ENCODE results near the gene IQCK.
"Not testable (repeated sequence)": the region's sequence is repeated elsewhere in the genome, so short reads cannot be mapped to it uniquely, and the experiment has no call there.

The IQCK gene, protein sequence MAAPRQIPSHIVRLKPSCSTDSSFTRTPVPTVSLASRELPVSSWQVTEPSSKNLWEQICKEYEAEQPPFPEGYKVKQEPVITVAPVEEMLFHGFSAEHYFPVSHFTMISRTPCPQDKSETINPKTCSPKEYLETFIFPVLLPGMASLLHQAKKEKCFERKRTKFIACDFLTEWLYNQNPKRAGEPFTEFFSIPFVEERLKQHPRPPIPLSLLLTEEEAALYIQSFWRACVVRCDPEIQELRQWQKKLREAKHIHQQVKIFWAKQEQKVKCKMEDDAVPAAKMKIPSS

DNA sequence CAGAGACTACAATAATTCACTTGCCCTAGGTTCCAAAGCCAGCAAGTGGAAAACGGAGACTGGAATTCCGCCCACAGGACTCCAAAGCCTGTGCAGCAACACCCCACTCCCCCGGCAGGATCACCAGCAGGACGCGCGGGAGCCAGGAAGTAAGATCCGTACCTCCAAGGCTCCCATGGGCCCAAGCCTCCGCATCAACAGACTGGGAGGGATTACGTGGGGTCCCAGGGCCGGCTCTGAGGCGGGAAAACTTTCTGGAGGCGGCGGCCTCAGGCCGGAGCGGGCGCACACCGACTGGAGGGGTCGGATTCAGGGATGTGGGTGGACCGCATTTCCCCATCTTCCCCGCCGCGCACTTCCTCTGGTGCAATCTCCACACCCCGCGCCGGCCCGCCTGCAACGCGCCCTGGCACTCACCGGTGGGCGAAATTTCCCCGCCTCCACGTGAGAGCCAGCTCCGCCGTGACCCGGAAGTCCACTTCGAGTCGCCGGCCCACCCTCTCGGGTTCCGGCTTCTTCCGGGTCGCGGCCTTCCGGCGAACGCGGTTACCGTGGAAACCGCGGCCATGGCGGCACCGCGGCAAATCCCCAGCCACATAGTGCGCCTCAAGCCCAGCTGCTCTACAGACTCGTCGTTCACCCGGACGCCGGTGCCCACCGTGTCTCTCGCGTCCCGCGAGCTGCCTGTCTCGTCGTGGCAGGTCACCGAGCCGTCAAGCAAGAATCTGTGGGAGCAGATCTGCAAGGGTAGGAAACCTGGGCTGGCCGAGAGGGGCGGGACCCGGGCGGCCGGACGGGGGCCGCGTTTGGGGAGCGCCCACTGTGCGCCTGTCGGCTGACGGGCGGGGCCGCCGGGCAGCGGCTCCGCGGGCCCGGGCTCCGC is at the start of gene IQCK, which contains the start of gene KNOP1:
IQCK (plus strand) TSS at position 531 of the 883 bp plus-strand sequence; CDS start at position 567, 36 bp downstream.
KNOP1 (minus strand) TSS at position 487 of the 883 bp plus-strand sequence. CDS start 3,192 bp downstream, outside the sequence.
- DNase-seq = peak; percentile 81 to 82

GRCh38 chr16:19672378-19672777 is 45.7 kb upstream of the IQCK start:
- no peak for DNase-seq

DNA sequence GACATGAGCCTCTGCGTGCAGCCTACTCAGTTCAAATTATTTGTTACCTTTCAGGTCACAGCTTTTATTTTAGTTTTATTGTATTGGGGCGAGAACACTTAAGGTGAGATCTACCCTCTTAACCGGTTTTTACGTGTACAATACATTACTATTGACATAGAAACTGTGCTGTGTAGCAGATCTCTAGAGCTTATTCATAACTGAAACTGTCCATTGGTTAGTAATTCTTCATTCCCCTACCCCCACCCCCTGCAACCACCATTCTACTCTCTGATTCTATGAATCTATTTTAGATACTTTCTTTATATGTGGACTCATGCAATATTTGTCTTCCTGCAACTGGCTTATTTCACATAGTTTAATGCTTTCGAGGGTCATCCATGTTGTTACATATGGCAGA is 43.6 kb upstream of the IQCK start:
- no peak for DNase-seq

- no peak for DNase-seq
These were observed 40.7 kb upstream of the IQCK start for GRCh38 chr16:19677402-19677801.

DNA sequence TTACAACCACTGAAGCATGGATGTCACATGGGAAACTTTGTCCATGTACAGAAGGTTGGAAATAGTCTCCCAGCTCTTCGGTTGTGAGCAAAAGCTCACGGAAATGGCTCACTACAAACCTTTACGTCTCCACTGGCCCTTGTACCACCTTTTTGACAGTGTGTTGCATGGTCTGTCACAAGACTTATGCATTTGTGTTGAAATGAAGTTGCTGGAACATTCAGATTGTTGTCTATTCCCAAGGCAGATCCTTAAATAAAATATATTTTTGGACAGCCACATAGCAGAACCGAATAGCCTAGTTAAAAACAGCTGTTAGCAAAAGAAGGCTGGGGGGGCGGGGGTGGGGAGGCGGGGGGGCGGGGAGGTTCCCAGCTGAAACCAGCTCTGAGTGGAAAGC is 39.3 kb upstream of the IQCK start:
- no peak for DNase-seq

DNA sequence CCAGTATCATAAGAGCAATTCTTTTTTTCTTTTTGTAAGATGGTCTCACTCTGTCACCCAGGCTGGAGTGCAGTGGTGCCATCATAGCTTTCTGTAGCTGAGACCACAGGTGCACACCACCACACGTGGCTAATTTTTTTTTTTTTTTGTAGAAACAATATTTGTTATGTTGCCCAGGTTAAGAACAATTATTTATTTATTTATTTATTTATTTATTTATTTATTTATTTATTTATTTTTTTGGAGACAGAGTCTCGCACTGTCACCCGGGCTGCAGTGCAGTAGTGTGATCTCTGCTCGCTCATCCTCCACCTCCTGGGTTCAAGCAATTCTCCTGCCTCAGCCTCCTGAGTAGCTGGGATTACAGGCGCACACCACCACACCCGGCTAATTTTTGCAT is 38.8 kb upstream of the IQCK start:
- not testable (repeated sequence) for DNase-seq

DNA sequence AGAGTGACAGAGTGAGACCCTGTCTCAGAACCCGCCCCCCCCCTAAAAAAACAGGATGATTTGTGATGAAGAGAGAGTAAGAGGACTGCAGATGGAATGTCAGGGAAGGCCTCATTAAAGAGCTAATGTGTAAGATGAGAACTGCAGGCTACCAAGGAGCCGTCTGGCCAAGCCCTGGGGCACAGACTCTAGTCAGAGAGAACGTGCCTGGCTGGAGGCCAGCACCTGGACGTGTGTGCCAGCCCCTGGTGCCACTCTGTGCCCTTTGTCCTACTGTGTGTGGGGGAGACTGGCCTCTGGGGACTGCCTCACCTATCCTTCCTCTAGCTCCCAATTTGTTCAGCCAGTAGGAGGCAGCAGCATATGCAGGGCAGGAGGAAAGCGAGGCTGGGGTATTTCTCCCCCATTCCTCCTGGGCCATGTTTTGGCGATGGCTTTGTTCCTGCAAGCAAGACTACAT is 37.2 kb upstream of the IQCK start:
- no peak for DNase-seq

- DNase-seq = no peak
These were observed 36.4 kb upstream of the IQCK start for GRCh38 chr16:19681637-19682036.

DNA sequence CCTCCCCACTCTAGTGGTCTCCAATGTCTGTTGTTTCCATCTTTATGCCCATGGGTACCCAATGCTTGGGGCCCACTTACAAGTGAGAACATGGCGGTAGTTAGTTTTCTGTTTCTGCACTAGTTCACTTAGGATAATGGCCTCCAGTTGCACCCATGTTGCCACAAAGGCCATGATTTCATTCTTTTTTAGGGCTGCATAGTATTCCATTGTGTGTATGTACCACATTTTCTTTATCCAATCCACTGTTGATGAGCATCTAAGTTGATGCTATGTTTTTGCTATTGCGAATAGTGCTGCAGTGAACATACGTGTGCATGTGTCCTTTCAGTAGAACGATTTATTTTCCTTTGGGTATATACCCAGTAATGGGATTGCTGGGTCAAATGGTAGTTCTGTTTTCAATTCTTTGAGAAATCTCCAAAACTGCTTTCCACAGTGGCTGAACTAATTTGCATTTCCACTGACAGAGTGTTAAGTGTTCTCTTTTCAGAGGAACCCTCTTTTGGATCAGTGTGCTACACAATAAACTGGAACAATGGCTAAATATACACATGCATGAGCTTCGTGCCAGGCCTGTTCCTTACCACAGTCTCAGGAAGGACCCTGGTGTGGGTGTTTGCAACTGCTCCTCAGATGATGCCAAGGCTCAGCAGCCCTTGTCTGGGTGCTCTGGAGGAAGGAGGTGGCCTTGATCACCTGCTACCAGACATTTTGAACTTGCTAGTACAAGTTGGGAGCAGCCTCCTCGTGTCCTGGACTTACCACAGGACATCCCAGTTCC is 34.4 kb upstream of the IQCK start:
- DNase-seq = no peak

GRCh38 chr16:19685176-19685575 is 32.9 kb upstream of the IQCK start:
- no peak for DNase-seq

DNA sequence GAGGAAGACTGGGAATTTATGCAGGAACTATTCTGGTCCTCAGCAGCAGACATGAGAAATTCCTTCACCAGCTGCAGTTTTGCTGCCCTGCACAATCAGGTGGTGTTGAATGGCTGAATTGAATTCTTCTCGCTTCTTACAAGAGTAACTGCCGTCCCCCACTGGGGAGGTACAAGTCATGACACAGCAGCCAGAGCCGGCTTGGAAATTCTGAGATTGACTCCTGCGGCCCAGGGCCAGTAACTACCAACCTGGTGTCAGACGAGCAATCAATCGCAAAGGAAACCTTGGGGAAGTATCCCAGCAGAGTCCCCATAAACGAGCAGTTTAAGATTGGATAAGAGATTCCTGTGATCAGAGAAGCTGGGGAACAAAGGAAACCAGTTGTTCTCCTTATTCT is 30.8 kb upstream of the IQCK start:
- DNase-seq = no peak

DNA sequence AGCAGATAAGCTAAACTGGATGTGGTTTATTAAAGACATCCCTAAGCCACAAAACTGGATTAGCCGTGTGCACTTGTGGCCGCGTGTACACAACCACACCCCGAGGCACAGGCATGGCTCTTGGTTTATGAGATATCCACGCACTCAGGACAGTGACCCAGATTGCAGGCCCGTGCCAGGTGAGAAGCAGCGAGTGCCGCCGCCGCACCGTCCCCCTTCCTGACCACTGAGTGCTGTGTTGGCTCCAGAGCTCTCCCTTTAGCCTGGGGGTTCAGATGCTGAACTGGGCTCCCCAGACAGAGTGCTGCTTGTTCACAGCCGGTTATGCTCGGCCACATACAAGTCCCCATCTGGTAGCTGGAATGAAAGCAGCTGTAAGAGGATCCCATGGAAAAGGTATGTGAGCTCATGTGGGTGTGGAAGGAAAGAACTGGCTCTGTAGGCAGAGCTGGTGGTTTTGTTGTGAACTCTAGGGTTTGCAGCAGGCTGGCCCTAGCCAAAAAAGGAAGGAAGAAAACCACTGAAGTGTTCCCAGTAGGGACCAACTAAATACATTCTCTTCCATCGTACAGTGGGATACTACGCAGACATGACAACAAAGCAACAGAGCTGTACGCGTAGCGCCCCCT is 29.6 kb upstream of the IQCK start:
- no peak for DNase-seq

DNA sequence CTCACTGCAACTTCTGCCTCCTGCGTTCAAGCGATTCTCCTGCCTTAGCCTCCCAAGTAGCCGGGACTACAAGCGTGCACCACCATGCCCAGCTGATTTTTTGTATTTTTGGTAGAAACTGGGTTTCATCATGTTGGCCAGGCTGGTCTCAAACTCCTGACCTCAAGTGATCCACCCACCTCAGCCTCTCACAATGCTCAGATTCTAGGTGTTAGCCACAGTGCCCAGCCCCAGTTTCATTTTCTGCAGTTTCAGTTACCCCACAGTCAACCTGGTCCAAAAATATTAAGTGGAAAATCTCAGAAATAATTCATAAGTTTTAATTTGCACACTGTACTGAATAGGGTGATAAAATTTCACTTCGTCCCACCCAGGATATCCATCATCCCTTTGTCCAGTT is 28.7 kb upstream of the IQCK start:
- DNase-seq = no peak

DNA sequence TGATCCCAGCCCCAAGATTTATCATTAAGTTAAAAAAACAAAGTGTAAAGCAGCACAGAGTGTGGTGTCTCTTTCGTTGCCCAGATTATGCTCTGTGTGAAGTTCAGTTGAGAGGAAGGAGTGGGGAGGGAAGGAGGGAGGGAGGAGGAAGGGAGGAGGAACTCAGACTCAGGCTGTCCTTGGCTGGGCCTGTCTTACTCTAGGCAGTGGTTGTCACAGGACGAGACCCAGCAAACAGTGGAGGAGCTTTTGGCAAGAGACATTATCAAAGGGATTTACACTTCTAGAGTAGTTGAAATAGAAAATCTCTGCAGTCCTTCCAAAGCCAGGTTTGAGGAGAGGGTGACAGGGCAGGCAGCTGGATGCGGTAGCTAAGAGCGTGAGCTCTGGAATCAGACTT is 27.9 kb upstream of the IQCK start:
- no peak for DNase-seq

- DNase-seq = no peak
These were observed 26.8 kb upstream of the IQCK start for GRCh38 chr16:19691161-19691711.

GRCh38 chr16:19694989-19695388 is 23.1 kb upstream of the IQCK start:
- DNase-seq = no peak

- peak; percentile 21 to 32 for DNase-seq
These were observed 21.7 kb upstream of the IQCK start for GRCh38 chr16:19696328-19696727.

DNA sequence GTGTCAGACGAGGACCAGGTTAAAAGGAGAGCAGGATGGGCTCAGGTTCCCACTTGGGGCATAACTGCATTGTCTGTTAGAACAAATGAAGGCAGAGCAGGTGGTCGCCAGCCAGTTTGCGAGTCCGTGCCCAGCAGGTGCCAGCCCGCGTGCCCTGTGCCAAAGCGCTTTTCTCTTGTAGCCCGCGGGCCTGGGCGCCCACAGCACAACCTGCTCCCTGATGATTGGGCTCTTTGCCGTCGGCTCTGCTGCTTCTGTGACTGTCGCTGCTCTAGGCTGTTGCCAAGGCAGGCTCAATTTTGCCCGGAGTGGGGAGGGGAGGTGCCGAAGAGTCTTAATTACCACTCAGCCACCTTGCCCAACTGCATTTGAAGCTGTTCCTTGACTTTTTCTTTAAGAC is 21.1 kb upstream of the IQCK start:
- DNase-seq = no peak

GRCh38 chr16:19697756-19698318 is 20.2 kb upstream of the IQCK start:
- no peak for DNase-seq

DNA sequence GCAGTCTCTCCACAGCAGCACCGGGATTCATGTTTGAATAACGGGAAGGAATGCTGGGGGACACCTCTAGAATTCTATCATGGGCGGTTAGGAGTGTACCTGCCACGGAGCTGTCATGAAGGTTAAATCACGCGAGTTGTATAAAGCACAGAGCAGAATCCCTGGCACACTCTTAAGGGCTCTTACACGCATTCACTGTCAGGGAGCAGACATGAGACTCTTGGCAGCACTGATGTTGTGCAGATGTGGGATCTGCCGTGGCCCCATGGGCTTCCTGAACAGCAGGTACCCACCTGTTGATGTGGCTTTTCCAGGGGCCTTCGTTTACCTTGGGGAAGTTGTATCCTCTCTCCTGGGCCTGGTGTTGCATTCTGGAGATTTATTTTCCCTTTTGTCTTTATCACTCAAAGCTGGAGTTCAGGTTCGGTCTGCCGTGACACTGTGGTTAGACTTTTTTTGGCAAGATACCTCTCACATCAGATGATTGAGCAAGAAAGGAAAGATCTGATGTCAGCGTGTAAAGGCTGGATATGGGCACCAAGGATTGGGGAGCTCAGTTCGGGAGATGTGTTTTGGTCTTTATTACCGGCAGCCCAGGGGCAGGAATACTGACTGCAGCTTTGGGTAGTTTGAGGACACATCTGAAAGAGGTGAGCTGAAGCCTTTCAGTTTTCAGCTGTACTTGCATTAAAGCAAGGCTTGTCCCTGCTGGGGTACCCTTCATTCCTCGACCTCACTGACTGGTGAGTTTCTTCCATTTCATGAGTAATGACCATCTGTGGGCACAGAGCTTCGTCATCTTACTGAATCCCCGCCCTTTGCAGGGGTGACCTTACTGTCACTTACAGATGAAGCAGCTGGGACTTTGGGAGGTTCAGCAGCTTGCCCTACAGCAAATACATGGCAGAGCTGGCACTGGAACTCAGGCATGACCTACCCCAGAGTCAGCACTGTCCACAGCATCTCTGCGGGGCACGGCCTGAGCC is 19.3 kb upstream of the IQCK start:
- no peak for DNase-seq

- no peak for DNase-seq
These were observed 18.6 kb upstream of the IQCK start for GRCh38 chr16:19699472-19699871.

All from stimulated activated CD4-positive, alpha-beta T cell treated with anti-CD3 and anti-CD28 coated beads, Interleukin-2, amount 100 ng/mL, for 48 hours (primary cell).